Activated CD4-positive, alpha-beta T cell treated with anti-CD3 and anti-CD28 coated beads, Interleukin-2, amount 50 U/mL, for 16 hours (primary cell): Measurements from ENCODE around the gene DAPK3.
"Not testable (repeated sequence)": the region's sequence is repeated elsewhere in the genome, so short reads cannot be mapped to it uniquely, and the experiment has no call there.

Source experiments
- DNase-seq: peaks from one replicate; pipeline ENCODE4 v3.0.0-alpha.2; 2020

The DAPK3 gene

GRCh38 chr19:3977242-3978143, 6.6 kb upstream of the DAPK3 start:
- no peak for DNase-seq

- DNase-seq = no peak
Observed at GRCh38 chr19:3976495-3977241, 5.8 kb upstream of the DAPK3 start.

GRCh38 chr19:3975637-3976087, 4.8 kb upstream of the DAPK3 start:
- no peak for DNase-seq

- no peak for DNase-seq
Observed at GRCh38 chr19:3975144-3975543, 4.2 kb upstream of the DAPK3 start.

- no peak for DNase-seq
Observed at GRCh38 chr19:3970313-3970807, 539 bp downstream of the DAPK3 start.

- no peak for DNase-seq
Observed at GRCh38 chr19:3969435-3970312, 1.2 kb downstream of the DAPK3 start.

GRCh38 chr19:3968556-3969434, 2.1 kb downstream of the DAPK3 start:
- DNase-seq = no peak

GRCh38 chr19:3967983-3968382, 2.9 kb downstream of the DAPK3 start:
- DNase-seq = not testable (repeated sequence)

GRCh38 chr19:3966051-3967017, 4.6 kb downstream of the DAPK3 start:
- DNase-seq = no peak

- DNase-seq = no peak
Observed at GRCh38 chr19:3964256-3965194, 6.4 kb downstream of the DAPK3 start.

GRCh38 chr19:3963458-3964255, 7.2 kb downstream of the DAPK3 start:
- no peak for DNase-seq

GRCh38 chr19:3961007-3961406, 9.9 kb downstream of the DAPK3 start:
- DNase-seq = no peak

- no peak for DNase-seq
Observed at GRCh38 chr19:3959766-3960131, 11.2 kb downstream of the DAPK3 start.

GRCh38 chr19:3958836-3959765, 11.8 kb downstream of the DAPK3 start:
- no peak for DNase-seq

- DNase-seq = no peak
Observed at GRCh38 chr19:3955688-3956087, 15.2 kb downstream of the DAPK3 start.

- not testable (repeated sequence) for DNase-seq
Observed at GRCh38 chr19:3955276-3955675, 15.6 kb downstream of the DAPK3 start.

GRCh38 chr19:3954107-3954506, 16.8 kb downstream of the DAPK3 start:
- no peak for DNase-seq
